ENCODE data around the gene PIGC.

DNA sequence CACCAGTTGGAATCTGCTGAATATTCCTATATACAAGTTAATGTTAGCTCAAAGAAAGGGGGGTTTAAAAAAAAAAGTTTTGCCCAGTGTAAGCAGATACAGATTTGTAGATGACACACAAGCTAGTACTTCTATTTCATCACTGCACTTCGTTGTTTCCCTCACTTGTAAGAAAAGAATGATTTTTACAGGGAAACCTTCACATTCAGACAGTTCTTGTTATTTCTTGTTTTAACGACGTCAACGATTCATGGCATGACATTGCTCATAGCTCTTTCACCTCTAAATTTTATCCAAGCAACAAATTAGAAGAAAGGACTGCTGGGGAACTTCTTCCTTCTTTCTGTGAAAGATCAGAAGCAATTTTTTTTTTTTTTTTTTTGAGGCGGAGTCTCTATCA, 49.1 kb downstream of the PIGC start:
- TF ChIP-seq, protein P1, sequence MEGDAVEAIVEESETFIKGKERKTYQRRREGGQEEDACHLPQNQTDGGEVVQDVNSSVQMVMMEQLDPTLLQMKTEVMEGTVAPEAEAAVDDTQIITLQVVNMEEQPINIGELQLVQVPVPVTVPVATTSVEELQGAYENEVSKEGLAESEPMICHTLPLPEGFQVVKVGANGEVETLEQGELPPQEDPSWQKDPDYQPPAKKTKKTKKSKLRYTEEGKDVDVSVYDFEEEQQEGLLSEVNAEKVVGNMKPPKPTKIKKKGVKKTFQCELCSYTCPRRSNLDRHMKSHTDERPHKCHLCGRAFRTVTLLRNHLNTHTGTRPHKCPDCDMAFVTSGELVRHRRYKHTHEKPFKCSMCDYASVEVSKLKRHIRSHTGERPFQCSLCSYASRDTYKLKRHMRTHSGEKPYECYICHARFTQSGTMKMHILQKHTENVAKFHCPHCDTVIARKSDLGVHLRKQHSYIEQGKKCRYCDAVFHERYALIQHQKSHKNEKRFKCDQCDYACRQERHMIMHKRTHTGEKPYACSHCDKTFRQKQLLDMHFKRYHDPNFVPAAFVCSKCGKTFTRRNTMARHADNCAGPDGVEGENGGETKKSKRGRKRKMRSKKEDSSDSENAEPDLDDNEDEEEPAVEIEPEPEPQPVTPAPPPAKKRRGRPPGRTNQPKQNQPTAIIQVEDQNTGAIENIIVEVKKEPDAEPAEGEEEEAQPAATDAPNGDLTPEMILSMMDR (IDR thresholded peaks at IDR 0.05) = no peak
- TF ChIP-seq POLR2A (IDR thresholded peaks at IDR 0.05) = no peak

Measured in adrenal gland (tissue), 5 donors.